KMS-11 (cell line): ENCODE data around the gene MYO5C.

Experiments used
- H2AFZ ChIP-seq: fragments of 200-600 bp; sonication (generic); 2 replicates; pipeline ENCODE4 v1.6.1; 2016; ENCODE audit warnings: antibody characterized with exemption, mixed run types, low read depth
- H3K27ac ChIP-seq: fragments of 200-600 bp; sonication (generic); 2 replicates; pipeline ENCODE4 v1.6.1; 2016; ENCODE audit warnings: mild to moderate bottlenecking, mixed run types
- H3K27me3 ChIP-seq: fragments of 200-600 bp; sonication (generic); 2 replicates; pipeline ENCODE4 v1.6.1; 2017; ENCODE audit warnings: mild to moderate bottlenecking, low read depth, mixed run types, moderate library complexity; ENCODE audit not compliant: insufficient read depth
- H3K36me3 ChIP-seq: fragments of 200-600 bp; sonication (generic); 2 replicates; pipeline ENCODE4 v1.6.1; 2017; ENCODE audit warnings: mild to moderate bottlenecking, mixed run types; ENCODE audit not compliant: insufficient read depth
- H3K4me1 ChIP-seq: fragments of 200-600 bp; sonication (generic); 2 replicates; pipeline ENCODE4 v1.6.1; 2016; ENCODE audit warnings: mild to moderate bottlenecking, low read depth, mixed run types; ENCODE audit not compliant: poor library complexity, severe bottlenecking
- H3K4me2 ChIP-seq: fragments of 200-600 bp; sonication (generic); 2 replicates; pipeline ENCODE4 v1.7.0; 2016; ENCODE audit warnings: mild to moderate bottlenecking, mixed run types
- H3K4me3 ChIP-seq: fragments of 200-600 bp; sonication (generic); IDR thresholded peaks from 2 replicates; pipeline ENCODE4 v1.6.1; 2017; ENCODE audit warnings: low read depth, low read length, mixed read lengths; ENCODE audit not compliant: insufficient read depth
- H3K79me2 ChIP-seq: fragments of 200-600 bp; sonication (generic); 2 replicates; pipeline ENCODE4 v1.6.1; 2016; ENCODE audit warnings: low read depth, mixed run types; ENCODE audit not compliant: insufficient read depth
- H3K9ac ChIP-seq: fragments of 200-600 bp; sonication (generic); 2 replicates; pipeline ENCODE4 v1.6.1; 2016; ENCODE audit warnings: mild to moderate bottlenecking, mixed run types
- H4K20me1 ChIP-seq: fragments of 200-600 bp; sonication (generic); 2 replicates; pipeline ENCODE4 v1.6.1; 2016; ENCODE audit warnings: mild to moderate bottlenecking, mixed run types; ENCODE audit not compliant: insufficient read depth
- TF ChIP-seq, protein P1 (sequence below): fragments of 200-600 bp; sonication (generic); conservative IDR thresholded peaks from 2 replicates; pipeline ENCODE4 v1.6.1; 2017; ENCODE audit warnings: low read depth, mild to moderate bottlenecking, antibody characterized with exemption, low read length, moderate library complexity, mixed read lengths

Gene MYO5C

DNA sequence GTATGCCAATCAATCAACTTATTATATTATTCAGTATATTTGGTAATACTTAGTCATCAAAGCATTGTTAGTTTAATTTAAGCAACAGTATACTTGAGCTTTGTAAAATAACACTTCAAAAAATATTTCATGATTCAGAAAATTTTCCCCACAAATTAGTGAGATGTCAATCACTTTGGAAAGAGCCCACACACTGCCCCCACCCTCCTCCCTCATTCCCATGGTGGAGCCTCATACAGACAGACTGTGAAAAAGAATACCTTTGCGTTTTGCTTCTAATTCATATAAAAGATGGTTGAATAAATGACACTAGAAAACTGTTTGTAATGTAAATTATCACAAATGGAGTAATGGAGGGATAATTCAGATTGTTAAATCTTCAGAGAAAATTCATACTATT lies 43.3 kb upstream of the MYO5C start:
- no peak overlapping the region for H3K4me3 ChIP-seq
- no peaks in the 10 kb centered on the region for H4K20me1 ChIP-seq
- no peaks in the 10 kb centered on the region for H3K79me2 ChIP-seq
- H3K36me3 ChIP-seq: no peaks in the 10 kb centered on the region
- peak overlapping the region; percentile 51; the same call in 1 of the 2 replicates for H3K27ac ChIP-seq
- no peaks in the 10 kb centered on the region for H3K27me3 ChIP-seq
- no peak overlapping the region for H3K9ac ChIP-seq
- H3K4me2 ChIP-seq: 0 out of 2 replicates have a peak overlapping the region, but pooled peaks have one; percentile 8
- TF ChIP-seq, protein P1, sequence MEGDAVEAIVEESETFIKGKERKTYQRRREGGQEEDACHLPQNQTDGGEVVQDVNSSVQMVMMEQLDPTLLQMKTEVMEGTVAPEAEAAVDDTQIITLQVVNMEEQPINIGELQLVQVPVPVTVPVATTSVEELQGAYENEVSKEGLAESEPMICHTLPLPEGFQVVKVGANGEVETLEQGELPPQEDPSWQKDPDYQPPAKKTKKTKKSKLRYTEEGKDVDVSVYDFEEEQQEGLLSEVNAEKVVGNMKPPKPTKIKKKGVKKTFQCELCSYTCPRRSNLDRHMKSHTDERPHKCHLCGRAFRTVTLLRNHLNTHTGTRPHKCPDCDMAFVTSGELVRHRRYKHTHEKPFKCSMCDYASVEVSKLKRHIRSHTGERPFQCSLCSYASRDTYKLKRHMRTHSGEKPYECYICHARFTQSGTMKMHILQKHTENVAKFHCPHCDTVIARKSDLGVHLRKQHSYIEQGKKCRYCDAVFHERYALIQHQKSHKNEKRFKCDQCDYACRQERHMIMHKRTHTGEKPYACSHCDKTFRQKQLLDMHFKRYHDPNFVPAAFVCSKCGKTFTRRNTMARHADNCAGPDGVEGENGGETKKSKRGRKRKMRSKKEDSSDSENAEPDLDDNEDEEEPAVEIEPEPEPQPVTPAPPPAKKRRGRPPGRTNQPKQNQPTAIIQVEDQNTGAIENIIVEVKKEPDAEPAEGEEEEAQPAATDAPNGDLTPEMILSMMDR: no peak
- H3K4me1 ChIP-seq: peaks cover 37% of the 10 kb centered on the region
- no peak overlapping the region for H2AFZ ChIP-seq

DNA sequence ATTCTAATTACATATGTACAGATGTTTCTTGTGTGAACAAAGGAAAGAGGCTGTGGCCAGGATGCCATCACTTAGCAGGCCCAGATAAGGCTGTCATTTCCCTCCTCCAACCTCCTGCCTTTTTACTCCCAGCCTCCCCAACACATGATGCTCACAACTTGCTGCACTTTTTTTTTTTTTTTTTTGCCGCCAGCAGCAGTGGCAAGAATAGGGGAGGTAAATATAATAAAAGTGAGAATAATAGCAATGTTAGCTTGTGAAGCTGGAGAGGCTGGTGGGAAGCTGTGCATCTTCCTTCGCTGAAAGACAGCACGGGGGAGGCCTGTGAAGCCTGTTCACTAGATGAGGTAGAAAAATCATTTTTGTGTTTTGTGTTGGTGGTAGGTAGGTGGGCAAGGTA lies 42.5 kb upstream of the MYO5C start:
- Histone ChIP-seq H3K4me1 (peaks cover 46% of the 10 kb centered on the region), H3K4me3 (no peak overlapping the region), H3K79me2 (no peaks in the 10 kb centered on the region), H3K9ac (no peak overlapping the region), H3K27ac (peak overlapping the region; percentile 51; the same call in 1 of the 2 replicates), H3K27me3 (no peaks in the 10 kb centered on the region), H4K20me1 (no peaks in the 10 kb centered on the region), H3K36me3 (no peaks in the 10 kb centered on the region), H2AFZ (no peak overlapping the region), H3K4me2 (peak overlapping the region; percentile 8; the same call in 1 of the 2 replicates)
- TF ChIP-seq, protein P1: no peak

DNA sequence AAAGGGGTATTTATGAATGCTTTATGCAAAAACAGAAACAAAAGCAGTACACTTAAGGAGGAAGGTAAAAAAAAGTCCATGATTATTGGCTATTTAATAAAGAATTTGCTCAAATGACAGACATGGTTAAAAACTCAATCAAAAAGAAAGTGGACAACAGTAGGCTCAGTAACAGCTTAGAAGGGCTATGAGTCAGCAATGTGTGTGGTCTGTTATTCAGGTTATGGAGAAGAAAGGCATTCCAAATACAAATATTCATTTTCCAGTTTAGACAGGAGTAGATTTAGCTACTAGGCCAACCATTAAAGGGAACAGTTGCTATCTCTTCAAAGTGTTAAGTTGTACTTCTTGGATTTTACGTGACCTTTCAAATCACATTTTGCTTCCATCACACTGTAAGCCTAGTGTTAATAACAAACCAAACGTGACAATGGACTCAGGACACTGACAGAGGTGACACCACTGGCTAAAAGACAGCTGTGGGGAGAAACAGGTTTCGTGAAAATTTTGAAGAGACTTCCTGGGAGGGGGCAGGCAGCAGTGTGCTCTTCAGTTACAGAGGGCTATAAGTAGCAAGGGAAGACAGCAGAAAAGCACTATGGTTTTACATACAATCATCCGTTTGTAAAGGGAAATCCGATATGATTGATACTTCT lies 41.7 kb upstream of the MYO5C start:
- Histone ChIP-seq H3K27me3 (no peaks in the 10 kb centered on the region), H4K20me1 (no peaks in the 10 kb centered on the region), H3K4me3 (no peak overlapping the region), H2AFZ (no peak overlapping the region), H3K79me2 (no peaks in the 10 kb centered on the region), H3K27ac (peak overlapping the region; percentile 51), H3K4me1 (peaks cover 53% of the 10 kb centered on the region), H3K4me2 (peak overlapping the region; percentile 39; the same call in 1 of the 2 replicates), H3K36me3 (no peaks in the 10 kb centered on the region), H3K9ac (no peak overlapping the region)
- TF ChIP-seq, protein P1: no peak

DNA sequence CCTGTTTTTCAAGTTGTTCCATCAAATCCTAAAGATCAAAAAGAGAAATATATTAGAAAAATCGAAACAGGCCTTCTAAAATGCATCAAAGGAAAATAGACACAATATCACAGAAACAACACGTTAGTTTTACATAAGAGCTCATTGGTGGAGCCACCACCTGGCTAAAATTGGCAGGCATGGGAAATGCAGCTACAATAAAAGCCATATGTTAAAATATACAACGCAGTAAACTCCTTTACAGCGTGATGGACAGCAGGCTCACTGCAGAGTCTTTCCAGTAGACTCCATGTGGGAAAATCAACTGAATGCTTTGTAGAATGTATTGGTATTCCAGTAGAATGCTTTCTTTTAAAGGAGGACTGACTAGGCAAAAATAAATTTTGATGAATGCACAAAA lies 40.9 kb upstream of the MYO5C start:
- peak overlapping the region; percentile 51; the same call in 1 of the 2 replicates for H3K27ac ChIP-seq
- H3K79me2 ChIP-seq: no peaks in the 10 kb centered on the region
- H4K20me1 ChIP-seq: no peaks in the 10 kb centered on the region
- H3K36me3 ChIP-seq: no peaks in the 10 kb centered on the region
- no peak overlapping the region for H3K4me3 ChIP-seq
- TF ChIP-seq, protein P1: no peak
- no peak overlapping the region for H3K9ac ChIP-seq
- H3K27me3 ChIP-seq: no peaks in the 10 kb centered on the region
- H3K4me1 ChIP-seq: peaks cover 61% of the 10 kb centered on the region
- peak overlapping the region; percentile 39; the same call in 1 of the 2 replicates for H3K4me2 ChIP-seq
- no peak overlapping the region for H2AFZ ChIP-seq
